ENCODE measurements around the gene INTS6L.
A peak's percentile ranks its signal among the peaks of the same experiment; 100 is the strongest.
"Not testable (repeated sequence)": the region's sequence is repeated elsewhere in the genome, so short reads cannot be mapped to it uniquely, and the experiment has no call there.

The INTS6L gene

GRCh38 chrX:135605906-135606305 lies 85.4 kb downstream of the INTS6L start:
- DNase-seq = peak in 1 of 14 donors; percentile 80

- DNase-seq = not testable (repeated sequence)
These were observed 104.1 kb downstream of the INTS6L start for GRCh38 chrX:135624408-135625204.

- no peak for DNase-seq
These were observed 105.5 kb downstream of the INTS6L start for GRCh38 chrX:135625995-135626394.

- no peak for DNase-seq
These were observed 108.9 kb downstream of the INTS6L start for GRCh38 chrX:135629342-135629741.

Measured in C1 segment of cervical spinal cord (tissue), 14 donors.